SK-N-SH (cell line): Measurements from ENCODE around the gene DDX17. TPM values are rescaled to one million over a fixed set of nuclear protein-coding genes. Genes with fewer than 3 reads are reported as not detected.

Source experiments
- CTCF ChIA-PET: fragments of 300-600, 350-600 bp; formaldehyde crosslinking; extraction: SDS; loops from one replicate; lab custom pipeline; 2021; lab: Yijun Ruan, JAX
- POLR2A ChIA-PET: fragments of 350-600 bp; sonication (Branson Sonifier 250); formaldehyde crosslinking; extraction: SDS; loops from one replicate; lab custom pipeline; 2020; ENCODE audit warnings: antibody characterized with exemption, inconsistent platforms; lab: Yijun Ruan, JAX
- DNase-seq: peaks from one replicate; pipeline ENCODE4 v3.0.0; 2012
- H2AFZ ChIP-seq: fragments of 200-600 bp; sonication (generic); 2 replicates; pipeline ENCODE4 v1.8.1; 2016; ENCODE audit warnings: antibody characterized with exemption, mild to moderate bottlenecking, low read depth
- H3F3A ChIP-seq: fragments of 200-600 bp; sonication (generic); replicated peaks from 2 replicates; pipeline ENCODE3; 2016; ENCODE audit warnings: antibody characterized with exemption, mild to moderate bottlenecking; ENCODE audit not compliant: insufficient read depth
- H3K27ac ChIP-seq, 2 experiments: fragments of 200-500 bp in 1 of 2; fragments of 200-600 bp in 1 of 2; sonication (Bioruptor generic) in 1 of 2; sonication (generic), shearing (Covaris generic) in 1 of 2; 2 replicates each; pipeline versions ENCODE4 v1.5.1 to v1.6.1; 2014 to 2016; ENCODE audit warnings: low read depth in 2 of 2, inconsistent platforms in 1 of 2, low read length in 1 of 2, mild to moderate bottlenecking in 1 of 2, mixed read lengths in 1 of 2
- H3K27me3 ChIP-seq: fragments of 200-600 bp; sonication (generic), shearing (Covaris generic); 2 replicates; pipeline ENCODE4 v1.6.1; 2016; ENCODE audit warnings: mixed run types; ENCODE audit not compliant: insufficient read depth
- H3K36me3 ChIP-seq, 2 experiments: fragments of 200-500 bp in 1 of 2; fragments of 200-600 bp in 1 of 2; sonication (Bioruptor generic) in 1 of 2; sonication (generic) in 1 of 2; replicated peaks in 1 of 2; 2 replicates each; pipeline versions ENCODE3 to v1.5.1; 2014 to 2016; ENCODE audit warnings: low read length in 1 of 2, mild to moderate bottlenecking in 1 of 2; ENCODE audit not compliant: insufficient read depth in 2 of 2, control insufficient read depth in 1 of 2
- H3K4me1 ChIP-seq, 2 experiments: fragments of 200-500 bp in 1 of 2; fragments of 200-600 bp in 1 of 2; sonication (Bioruptor generic) in 1 of 2; sonication (generic), shearing (Covaris generic) in 1 of 2; 2 replicates each; pipeline versions ENCODE4 v1.5.1 to v1.6.1; 2014 to 2016; ENCODE audit warnings: low read depth in 1 of 2, low read length in 1 of 2, mixed run types in 1 of 2; ENCODE audit not compliant: insufficient read depth in 2 of 2, control insufficient read depth in 1 of 2
- H3K4me2 ChIP-seq: fragments of 200-600 bp; sonication (generic), shearing (Covaris generic); 2 replicates; pipeline ENCODE4 v1.6.1; 2017; ENCODE audit warnings: mixed run types
- H3K4me3 ChIP-seq, 2 experiments: fragments of 200-500 bp in 1 of 2; fragments of 200-600 bp in 1 of 2; sonication (Bioruptor generic) in 1 of 2; sonication (generic), shearing (Covaris generic) in 1 of 2; 2 replicates each; pipeline versions ENCODE4 v1.5.1 to v1.8.1; 2014 to 2016; ENCODE audit warnings: low read depth in 2 of 2, inconsistent platforms in 1 of 2, low read length in 1 of 2, mild to moderate bottlenecking in 1 of 2, mixed read lengths in 1 of 2, moderate library complexity in 1 of 2
- H3K79me2 ChIP-seq: fragments of 200-600 bp; sonication (generic); 2 replicates; pipeline ENCODE4 v1.8.1; 2017; ENCODE audit warnings: mild to moderate bottlenecking; ENCODE audit not compliant: insufficient read depth
- H3K9ac ChIP-seq: fragments of 200-600 bp; sonication (generic); 2 replicates; pipeline ENCODE4 v1.6.1; 2017; ENCODE audit warnings: mixed run types
- H3K9me2 ChIP-seq: fragments of 200-600 bp; sonication (generic); 2 replicates; pipeline ENCODE4 v1.6.1; 2017; ENCODE audit warnings: mixed run types
- H3K9me3 ChIP-seq: fragments of 200-600 bp; sonication (generic); 2 replicates; pipeline ENCODE4 v1.6.1; 2017; ENCODE audit warnings: mixed run types, mild to moderate bottlenecking, moderate library complexity
- H4K20me1 ChIP-seq: fragments of 200-600 bp; sonication (generic); 2 replicates; pipeline ENCODE4 v1.6.1; 2017; ENCODE audit warnings: mild to moderate bottlenecking, mixed run types; ENCODE audit not compliant: insufficient read depth
- CHD2 ChIP-seq: fragments of 150-350 bp; IDR thresholded peaks from 2 replicates; pipeline ENCODE4 v1.6.1; 2018; ENCODE audit warnings: low read length; ENCODE audit not compliant: partially characterized antibody
- EP300 ChIP-seq, 2 experiments: IDR thresholded peaks; 2 replicates each; pipeline versions ENCODE4 v1.4.0 to v1.6.1; 2012; ENCODE audit warnings: borderline replicate concordance in 1 of 2, low read depth in 1 of 2, low read length in 1 of 2
- FOXM1 ChIP-seq: IDR thresholded peaks from 2 replicates; pipeline ENCODE4 v1.4.0; 2012; ENCODE audit warnings: low read depth, mild to moderate bottlenecking
- GABPA ChIP-seq: IDR thresholded peaks from 2 replicates; pipeline ENCODE4 v1.4.0; 2012; ENCODE audit warnings: low read depth, mild to moderate bottlenecking
- MEF2A ChIP-seq: IDR thresholded peaks from 2 replicates; pipeline ENCODE4 v1.4.0; 2012; ENCODE audit warnings: low read depth, borderline replicate concordance
- MXI1 ChIP-seq: IDR thresholded peaks from 2 replicates; pipeline ENCODE4 v1.6.1; 2012; ENCODE audit warnings: mild to moderate bottlenecking, low read depth, low read length, improper control_type of control experiment
- NFIC ChIP-seq: IDR thresholded peaks from 2 replicates; pipeline ENCODE4 v1.4.0; 2012; ENCODE audit warnings: borderline replicate concordance
- REST ChIP-seq: IDR thresholded peaks from 2 replicates; pipeline ENCODE4 v1.6.1; 2012; ENCODE audit warnings: mild to moderate bottlenecking, low read depth, low read length, moderate library complexity
- RFX5 ChIP-seq: IDR thresholded peaks from 2 replicates; pipeline ENCODE4 v1.6.1; 2012; ENCODE audit warnings: mild to moderate bottlenecking, improper control_type of control experiment, low read length
- RXRA ChIP-seq: IDR thresholded peaks from 2 replicates; pipeline ENCODE4 v1.4.0; 2012; ENCODE audit warnings: low read depth, mild to moderate bottlenecking, borderline replicate concordance
- SMC3 ChIP-seq: IDR thresholded peaks from 2 replicates; pipeline ENCODE4 v1.6.1; 2012; ENCODE audit warnings: low read depth, low read length, improper control_type of control experiment
- TCF12 ChIP-seq: IDR thresholded peaks from 2 replicates; pipeline ENCODE4 v1.4.0; 2012
- YY1 ChIP-seq: IDR thresholded peaks from 2 replicates; pipeline ENCODE4 v1.4.0; 2012; ENCODE audit warnings: low read depth, mild to moderate bottlenecking
- WGBS: methylation state at CpG from one replicate; pipeline ENCODE4 v1.1.6; 2017; ENCODE audit warnings: low lambda C conversion rate; 5-methylcytosine and 5-hydroxymethylcytosine counted together
- polyA plus RNA-seq, 3 experiments: library from polyadenylated mRNA; depleted of rRNA; stranded (reverse); fragments of >200 nt; gene quantifications; 2 replicates each; pipeline ENCODE4 v1.2.3, GENCODE V29; 2012
- TF ChIP-seq, protein P1 (sequence below): IDR thresholded peaks from 2 replicates; pipeline ENCODE4 v1.4.0; 2012; ENCODE audit warnings: low read depth, borderline replicate concordance
- TF ChIP-seq, protein P2 (sequence below): IDR thresholded peaks from 2 replicates; pipeline ENCODE4 v1.4.0; 2012; ENCODE audit warnings: low read depth
- TF ChIP-seq, protein P3 (sequence below): fragments of 150-350 bp; IDR thresholded peaks from 2 replicates; pipeline ENCODE4 v1.6.1; 2017; ENCODE audit warnings: antibody characterized with exemption, low read length, low read depth, borderline replicate concordance

Gene DDX17
- polyA plus RNA-seq, 1 of the 3 experiments (the other 2 are of a cell fraction) = 111 TPM

- Histone ChIP-seq H3K4me3 (no peak overlapping the region), H3K79me2 (no peaks in the 10 kb centered on the region), H4K20me1 (no peaks in the 10 kb centered on the region), H2AFZ (no peak overlapping the region), H3K4me2 (no peak overlapping the region), H3K36me3 (no peaks in the 10 kb centered on the region), H3K4me1 (peaks cover 0 to 7% of the 10 kb centered on the region in 2 experiments; a peak in 1 of 4 replicates), H3K27ac (no peak overlapping the region), H3K9me2 (no peaks in the 10 kb centered on the region), H3K9me3 (no peaks in the 10 kb centered on the region), H3K9ac (no peak overlapping the region), H3K27me3 (no peaks in the 10 kb centered on the region), H3F3A (no peaks in the 10 kb centered on the region)
- WGBS = 93% methylated on average over 16 of the region's 28 CpGs
- POLR2A ChIA-PET = no interaction called here
- CTCF ChIA-PET = interaction anchor here (0.6 to 2.0 kb wide), 2 partner anchors 63 to 125 kb away, joined by 3 to 4 read pairs; no protein-coding TSS in a partner anchor
- TF ChIP-seq RXRA (no peak), RFX5 (no peak), YY1 (no peak), EP300 (IDR thresholded peaks at IDR 0.05; ENCODE audit: borderline replicate concordance in 1 of 2, low read depth in 1 of 2, low read length in 1 of 2) (no peak), SMC3 (no peak), GABPA (no peak), TCF12 (no peak), MEF2A (no peak), NFIC (no peak)
- TF ChIP-seq, protein P1, sequence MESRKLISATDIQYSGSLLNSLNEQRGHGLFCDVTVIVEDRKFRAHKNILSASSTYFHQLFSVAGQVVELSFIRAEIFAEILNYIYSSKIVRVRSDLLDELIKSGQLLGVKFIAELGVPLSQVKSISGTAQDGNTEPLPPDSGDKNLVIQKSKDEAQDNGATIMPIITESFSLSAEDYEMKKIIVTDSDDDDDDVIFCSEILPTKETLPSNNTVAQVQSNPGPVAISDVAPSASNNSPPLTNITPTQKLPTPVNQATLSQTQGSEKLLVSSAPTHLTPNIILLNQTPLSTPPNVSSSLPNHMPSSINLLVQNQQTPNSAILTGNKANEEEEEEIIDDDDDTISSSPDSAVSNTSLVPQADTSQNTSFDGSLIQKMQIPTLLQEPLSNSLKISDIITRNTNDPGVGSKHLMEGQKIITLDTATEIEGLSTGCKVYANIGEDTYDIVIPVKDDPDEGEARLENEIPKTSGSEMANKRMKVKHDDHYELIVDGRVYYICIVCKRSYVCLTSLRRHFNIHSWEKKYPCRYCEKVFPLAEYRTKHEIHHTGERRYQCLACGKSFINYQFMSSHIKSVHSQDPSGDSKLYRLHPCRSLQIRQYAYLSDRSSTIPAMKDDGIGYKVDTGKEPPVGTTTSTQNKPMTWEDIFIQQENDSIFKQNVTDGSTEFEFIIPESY = no peak
- TF ChIP-seq, protein P2, sequence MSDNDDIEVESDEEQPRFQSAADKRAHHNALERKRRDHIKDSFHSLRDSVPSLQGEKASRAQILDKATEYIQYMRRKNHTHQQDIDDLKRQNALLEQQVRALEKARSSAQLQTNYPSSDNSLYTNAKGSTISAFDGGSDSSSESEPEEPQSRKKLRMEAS = no peak
- no peak for DNase-seq
These were observed 42.9 kb downstream of the DDX17 start for GRCh38 chr22:38462960-38463784.

GRCh38 chr22:38461414-38462081, 44.6 kb downstream of the DDX17 start:
- H3K9me2 ChIP-seq = no peaks in the 10 kb centered on the region
- H2AFZ ChIP-seq = no peak overlapping the region
- H3K4me3 ChIP-seq = no peak overlapping the region
- no peaks in the 10 kb centered on the region for H4K20me1 ChIP-seq
- H3K27ac ChIP-seq = no peak overlapping the region
- ChIA-PET POLR2A (interaction anchor here (0.6 kb wide), 1 partner anchor 253 kb away, joined by 3 read pairs; no protein-coding TSS in a partner anchor), CTCF (interaction anchor here (0.5 to 2.0 kb wide), 3 partner anchors 48 to 408 kb away, joined by 3 to 4 read pairs (median 3); no protein-coding TSS in a partner anchor)
- no peaks in the 10 kb centered on the region for H3K9me3 ChIP-seq
- peak; percentile 84 for DNase-seq
- peak overlapping the region; percentile 50; the same call in 1 of the 2 replicates for H3K4me2 ChIP-seq
- TF ChIP-seq, protein P2 = 0 out of 2 replicates have a peak, but pooled peaks have one; percentile 20
- TF ChIP-seq REST (no peak), FOXM1 (no peak), MXI1 (0 out of 2 replicates have a peak, but pooled peaks have one; percentile 45), CHD2 (peak; percentile 12), RXRA (no peak)
- TF ChIP-seq, protein P3, sequence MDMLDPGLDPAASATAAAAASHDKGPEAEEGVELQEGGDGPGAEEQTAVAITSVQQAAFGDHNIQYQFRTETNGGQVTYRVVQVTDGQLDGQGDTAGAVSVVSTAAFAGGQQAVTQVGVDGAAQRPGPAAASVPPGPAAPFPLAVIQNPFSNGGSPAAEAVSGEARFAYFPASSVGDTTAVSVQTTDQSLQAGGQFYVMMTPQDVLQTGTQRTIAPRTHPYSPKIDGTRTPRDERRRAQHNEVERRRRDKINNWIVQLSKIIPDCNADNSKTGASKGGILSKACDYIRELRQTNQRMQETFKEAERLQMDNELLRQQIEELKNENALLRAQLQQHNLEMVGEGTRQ = no peak
- peaks cover 0 to 14% of the 10 kb centered on the region in 2 experiments; a peak in 1 of 4 replicates for H3K4me1 ChIP-seq
- no peaks in the 10 kb centered on the region; the same call in 1 of the 2 replicates for H3K27me3 ChIP-seq
- H3F3A ChIP-seq = no peaks in the 10 kb centered on the region
- no peak overlapping the region for H3K9ac ChIP-seq
- H3K36me3 ChIP-seq = no peaks in the 10 kb centered on the region
- no peaks in the 10 kb centered on the region for H3K79me2 ChIP-seq
- WGBS = 67% methylated on average over 6 of the region's 51 CpGs
